ENCODE data around the gene DDIT3. TPM values are rescaled to one million over a fixed set of nuclear protein-coding genes. Genes with fewer than 3 reads are reported as not detected.

Gene DDIT3
- total RNA-seq, 1 experiment from 2014 or later, result 15.6 TPM

DNA sequence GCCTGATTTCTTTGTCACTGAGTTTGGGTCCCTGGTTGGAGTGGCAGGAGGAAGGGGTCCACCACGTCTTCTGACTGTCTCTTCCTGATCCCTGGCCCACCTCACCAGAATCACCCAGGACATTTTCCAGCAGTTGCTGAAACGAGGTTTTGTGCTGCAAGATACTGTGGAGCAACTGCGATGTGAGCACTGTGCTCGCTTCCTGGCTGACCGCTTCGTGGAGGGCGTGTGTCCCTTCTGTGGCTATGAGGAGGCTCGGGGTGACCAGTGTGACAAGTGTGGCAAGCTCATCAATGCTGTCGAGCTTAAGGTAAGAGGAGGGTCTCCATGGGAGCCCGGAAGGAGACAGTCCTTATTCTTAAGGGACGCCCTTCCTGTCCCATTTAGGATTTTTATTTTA, 20.1 kb downstream of the DDIT3 start:
- CTCF ChIA-PET, result no interaction called here
- no peaks in the 10 kb centered on the region for H3K9me2 ChIP-seq (ENCODE audit: insufficient read depth)
- no TSS peak for BruUV-seq (replicated peaks)

DNA sequence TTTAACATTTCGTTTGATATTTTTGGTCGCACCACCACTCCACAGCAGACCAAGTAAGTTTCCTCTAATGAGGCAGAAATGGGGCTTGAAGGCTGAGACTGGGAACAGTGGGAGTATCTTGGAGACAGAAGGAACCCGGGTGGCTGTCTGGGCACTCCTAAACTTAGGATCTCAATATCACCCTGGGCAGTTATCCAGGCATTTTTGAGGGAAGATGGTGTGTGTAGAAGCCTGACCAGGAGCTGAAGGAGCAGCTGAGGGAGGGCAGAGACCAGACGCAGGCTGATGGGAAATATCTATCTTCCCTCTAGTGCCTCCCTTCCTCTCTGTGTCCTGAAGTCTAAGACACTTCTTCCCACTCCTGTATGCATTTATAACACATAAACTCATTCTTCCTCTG, 21.7 kb downstream of the DDIT3 start:
- Histone ChIP-seq H3K36me3 (ENCODE audit: low read depth) (peaks cover 44% of the 10 kb centered on the region), H2AFZ (no peak overlapping the region), H4K20me1 (ENCODE audit: insufficient read depth) (peaks cover 57% of the 10 kb centered on the region), H3F3A (ENCODE audit: insufficient read depth, low read depth) (peaks cover 9% of the 10 kb centered on the region; the same call in 1 of the 2 replicates), H3K4me3 (no peak overlapping the region), H3K27ac (no peak overlapping the region), H3K9me3 (ENCODE audit: insufficient read depth, low read depth) (no peaks in the 10 kb centered on the region), H3K9me2 (ENCODE audit: insufficient read depth) (no peaks in the 10 kb centered on the region), H3K4me1 (replicated peaks; ENCODE audit: insufficient read depth) (no peaks in the 10 kb centered on the region), H3K4me2 (no peak overlapping the region), H3K79me2 (ENCODE audit: low read depth) (0 out of 2 replicates have a peak, but pooled peaks cover 4% of the 10 kb centered on the region), H3K27me3 (ENCODE audit: insufficient read depth, low read depth) (no peaks in the 10 kb centered on the region)
- ChIA-PET POLR2A (ENCODE audit: unreplicated experiment) (no interaction called here), CTCF (no interaction called here)
- no peak for TF ChIP-seq EZH2 (IDR thresholded peaks at IDR 0.05; ENCODE audit: low read depth)
- TF ChIP-seq, protein P1, sequence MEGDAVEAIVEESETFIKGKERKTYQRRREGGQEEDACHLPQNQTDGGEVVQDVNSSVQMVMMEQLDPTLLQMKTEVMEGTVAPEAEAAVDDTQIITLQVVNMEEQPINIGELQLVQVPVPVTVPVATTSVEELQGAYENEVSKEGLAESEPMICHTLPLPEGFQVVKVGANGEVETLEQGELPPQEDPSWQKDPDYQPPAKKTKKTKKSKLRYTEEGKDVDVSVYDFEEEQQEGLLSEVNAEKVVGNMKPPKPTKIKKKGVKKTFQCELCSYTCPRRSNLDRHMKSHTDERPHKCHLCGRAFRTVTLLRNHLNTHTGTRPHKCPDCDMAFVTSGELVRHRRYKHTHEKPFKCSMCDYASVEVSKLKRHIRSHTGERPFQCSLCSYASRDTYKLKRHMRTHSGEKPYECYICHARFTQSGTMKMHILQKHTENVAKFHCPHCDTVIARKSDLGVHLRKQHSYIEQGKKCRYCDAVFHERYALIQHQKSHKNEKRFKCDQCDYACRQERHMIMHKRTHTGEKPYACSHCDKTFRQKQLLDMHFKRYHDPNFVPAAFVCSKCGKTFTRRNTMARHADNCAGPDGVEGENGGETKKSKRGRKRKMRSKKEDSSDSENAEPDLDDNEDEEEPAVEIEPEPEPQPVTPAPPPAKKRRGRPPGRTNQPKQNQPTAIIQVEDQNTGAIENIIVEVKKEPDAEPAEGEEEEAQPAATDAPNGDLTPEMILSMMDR (conservative IDR thresholded peaks at IDR 0.05), result no peak
- no TSS peak for BruUV-seq (replicated peaks)
- no peak for DNase-seq
- intact Hi-C loops (cut with micrococcal nuclease; ENCODE audit: unreplicated experiment), result no loop called here

More for the DNA sequence above, 20.1 kb downstream of the DDIT3 start:
- Histone ChIP-seq H3K4me3 (no peak overlapping the region), H3K27me3 (ENCODE audit: insufficient read depth, low read depth) (no peaks in the 10 kb centered on the region), H2AFZ (no peak overlapping the region), H3K79me2 (ENCODE audit: low read depth) (0 out of 2 replicates have a peak, but pooled peaks cover 4% of the 10 kb centered on the region), H3F3A (ENCODE audit: insufficient read depth, low read depth) (peaks cover 9% of the 10 kb centered on the region; the same call in 1 of the 2 replicates), H3K4me1 (replicated peaks; ENCODE audit: insufficient read depth) (no peaks in the 10 kb centered on the region), H4K20me1 (ENCODE audit: insufficient read depth) (peaks cover 57% of the 10 kb centered on the region), H3K36me3 (ENCODE audit: low read depth) (peaks cover 47% of the 10 kb centered on the region), H3K27ac (no peak overlapping the region), H3K9me3 (ENCODE audit: insufficient read depth, low read depth) (no peaks in the 10 kb centered on the region), H3K4me2 (no peak overlapping the region)
- TF ChIP-seq, protein P1 (conservative IDR thresholded peaks at IDR 0.05), result no peak
- TF ChIP-seq EZH2 (IDR thresholded peaks at IDR 0.05; ENCODE audit: low read depth), result no peak
- DNase-seq, result no peak
- intact Hi-C loops (cut with micrococcal nuclease; ENCODE audit: unreplicated experiment), result no loop called here
- POLR2A ChIA-PET (ENCODE audit: unreplicated experiment), result no interaction called here

DNA sequence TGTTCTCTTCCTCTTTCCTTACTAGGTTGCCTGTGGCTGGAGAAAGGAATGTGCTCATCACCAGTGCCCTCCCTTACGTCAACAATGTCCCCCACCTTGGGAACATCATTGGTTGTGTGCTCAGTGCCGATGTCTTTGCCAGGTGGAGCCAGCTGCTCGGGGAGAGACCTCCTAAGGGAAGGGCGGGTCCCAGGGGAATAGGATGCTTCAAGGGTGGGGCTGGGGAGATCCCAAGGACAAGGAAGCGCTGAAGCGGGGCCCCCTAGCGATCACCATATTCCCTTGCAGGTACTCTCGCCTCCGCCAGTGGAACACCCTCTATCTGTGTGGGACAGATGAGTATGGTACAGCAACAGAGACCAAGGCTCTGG, 22.2 kb downstream of the DDIT3 start:
- H3K27me3 ChIP-seq (ENCODE audit: insufficient read depth, low read depth), result no peaks in the 10 kb centered on the region
- H3K4me2 ChIP-seq, result no peak overlapping the region
- no peak overlapping the region for H3K27ac ChIP-seq
- H3K36me3 ChIP-seq (ENCODE audit: low read depth), result peaks cover 44% of the 10 kb centered on the region
- intact Hi-C loops (cut with micrococcal nuclease; ENCODE audit: unreplicated experiment), result no loop called here
- H3K4me1 ChIP-seq (replicated peaks; ENCODE audit: insufficient read depth), result no peaks in the 10 kb centered on the region
- TF ChIP-seq, protein P1 (conservative IDR thresholded peaks at IDR 0.05), result no peak
- TF ChIP-seq EZH2 (IDR thresholded peaks at IDR 0.05; ENCODE audit: low read depth), result no peak
- no peaks in the 10 kb centered on the region for H3K9me3 ChIP-seq (ENCODE audit: insufficient read depth, low read depth)
- peaks cover 57% of the 10 kb centered on the region for H4K20me1 ChIP-seq (ENCODE audit: insufficient read depth)
- no peak for DNase-seq
- H3K79me2 ChIP-seq (ENCODE audit: low read depth), result 0 out of 2 replicates have a peak, but pooled peaks cover 4% of the 10 kb centered on the region
- ChIA-PET POLR2A (ENCODE audit: unreplicated experiment) (no interaction called here), CTCF (interaction anchor here (0.6 kb wide), 1 partner anchor 27 kb away, joined by 4 read pairs; no protein-coding TSS in a partner anchor)
- H3K4me3 ChIP-seq, result no peak overlapping the region
- peaks cover 9% of the 10 kb centered on the region; the same call in 1 of the 2 replicates for H3F3A ChIP-seq (ENCODE audit: insufficient read depth, low read depth)
- no peak overlapping the region for H2AFZ ChIP-seq
- H3K9me2 ChIP-seq (ENCODE audit: insufficient read depth), result no peaks in the 10 kb centered on the region
- no TSS peak for BruUV-seq (replicated peaks)
